SK-N-SH treated with all-trans-retinoic acid at 6 μM for 48 hours (cell line): ENCODE results near the gene RALGAPA1.

Source experiments
- PATZ1 ChIP-seq: fragments of 250-450 bp; sonication (Bioruptor Pico); IDR thresholded peaks from 2 replicates; pipeline ENCODE4 v1.8.0; 2020; ENCODE audit warnings: mild to moderate bottlenecking, moderate library complexity, borderline replicate concordance
- RARB ChIP-seq: fragments of 250-450 bp; sonication (Bioruptor Pico); IDR thresholded peaks from 2 replicates; pipeline ENCODE4 v1.8.0; 2021; ENCODE audit warnings: mild to moderate bottlenecking, moderate library complexity
- ZFP30 ChIP-seq: fragments of 450-650 bp; formaldehyde crosslinking; IDR thresholded peaks from 2 replicates; pipeline ENCODE4 v1.5.0; 2022; ENCODE audit warnings: mild to moderate bottlenecking, moderate library complexity

DNA sequence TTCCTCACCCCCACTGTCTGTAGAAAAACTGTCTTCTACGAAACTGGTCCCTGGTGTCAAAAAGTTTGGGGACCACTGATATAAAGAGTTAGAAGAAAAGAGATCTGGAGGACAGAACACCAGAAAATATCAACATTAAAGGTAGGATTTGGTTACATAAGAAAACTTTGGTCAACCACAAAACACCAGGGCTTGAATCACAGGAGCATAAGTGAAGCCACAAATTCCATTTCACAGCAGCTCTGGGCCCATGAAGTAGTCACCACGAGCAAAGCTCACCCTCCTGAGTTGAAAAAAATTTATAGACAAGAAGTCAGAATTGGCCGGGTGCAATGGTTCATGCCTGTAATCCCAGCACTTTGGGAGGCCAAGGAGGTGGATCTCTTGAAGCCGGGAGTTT, 19.4 kb downstream of the RALGAPA1 start:
- TF ChIP-seq ZFP30 (no peak), RARB (CRISPR knock-in tag) (no peak), PATZ1 (CRISPR knock-in tag) (no peak)
